GM19099 (cell line): ENCODE results near the gene HOXB4.

Experiments
- POLR2A ChIP-seq: IDR thresholded peaks from 3 replicates; pipeline ENCODE4 v1.6.1; 2011; ENCODE audit warnings: low read depth; ENCODE audit not compliant: insufficient read length; ENCODE audit errors: extremely low read depth

Gene HOXB4

DNA sequence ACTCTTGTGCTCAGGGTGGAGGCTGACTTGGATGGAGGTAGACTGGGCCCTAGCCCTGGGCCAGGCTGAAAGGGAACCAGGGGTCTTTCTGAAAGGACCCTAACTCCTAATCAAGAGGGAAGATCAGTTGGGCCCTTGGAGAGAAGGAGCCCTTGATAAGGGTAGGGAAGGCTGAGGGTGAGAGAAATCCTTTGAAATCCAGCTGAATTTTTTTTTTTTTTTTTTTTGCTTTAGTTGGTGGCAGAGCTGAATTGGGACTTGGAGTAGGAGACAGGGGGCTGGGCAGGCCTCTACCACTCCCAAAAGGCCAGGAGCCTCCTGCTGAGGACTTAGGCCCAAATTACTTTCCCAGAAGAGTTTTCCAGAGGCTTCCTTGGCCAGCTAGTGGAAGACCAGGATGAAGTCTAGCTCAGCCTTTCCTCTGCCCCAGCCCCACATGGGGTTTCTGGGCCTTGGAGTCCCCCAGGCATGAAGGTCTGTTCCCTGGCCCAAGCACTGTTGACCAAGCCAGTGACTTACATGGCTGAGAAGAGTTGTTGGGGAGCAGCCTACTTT is 12.5 kb upstream of the HOXB4 start:
- no peak for TF ChIP-seq POLR2A

GRCh38 chr17:48589831-48590606 is 11.9 kb upstream of the HOXB4 start, which contains the start of gene HOXB3:
Gene HOXB3, minus strand, starts transcription at chr17:48590241. Its CDS starts 37,767 bp downstream, at chr17:48552474.
- no peak for TF ChIP-seq POLR2A

GRCh38 chr17:48589060-48589830 is 11.1 kb upstream of the HOXB4 start:
- TF ChIP-seq POLR2A, result no peak

DNA sequence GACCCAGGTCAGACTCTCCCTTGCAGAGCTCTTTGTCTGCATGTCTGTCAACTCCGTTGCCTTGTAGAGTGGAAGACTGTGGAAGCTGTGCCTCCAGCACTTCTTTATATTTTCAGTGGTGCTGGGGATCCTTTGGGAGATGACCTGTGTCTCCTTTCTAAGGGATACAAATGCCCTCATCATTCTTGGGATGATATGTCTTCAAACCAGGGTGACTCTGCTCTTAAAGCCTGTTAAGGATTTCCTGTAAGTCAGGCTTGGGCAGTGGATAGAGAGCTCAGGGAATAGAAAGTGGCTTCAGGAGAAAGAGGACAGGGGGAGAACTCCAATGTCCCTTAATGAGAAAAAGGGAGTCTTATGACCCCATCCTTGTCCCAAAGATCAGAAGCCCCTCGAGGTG is 10.4 kb upstream of the HOXB4 start:
- TF ChIP-seq POLR2A, result no peak

DNA sequence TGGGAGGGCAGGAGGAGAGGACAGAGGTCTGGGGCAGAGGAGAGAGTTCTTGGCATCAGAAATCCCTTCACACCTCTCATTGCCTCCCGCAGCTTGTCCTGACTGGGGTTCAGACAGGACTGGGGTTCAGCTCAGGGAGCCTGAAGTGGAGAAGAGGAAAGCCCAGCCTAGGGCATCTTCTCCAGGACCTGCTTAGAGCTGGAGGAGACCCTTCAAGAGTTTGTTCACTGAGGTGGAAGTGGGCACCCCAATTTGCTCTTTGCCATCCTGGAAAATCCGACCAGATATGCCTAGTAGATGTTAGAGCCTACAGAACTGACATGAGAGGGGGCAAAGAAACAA is 9.9 kb upstream of the HOXB4 start:
- TF ChIP-seq POLR2A, result no peak

DNA sequence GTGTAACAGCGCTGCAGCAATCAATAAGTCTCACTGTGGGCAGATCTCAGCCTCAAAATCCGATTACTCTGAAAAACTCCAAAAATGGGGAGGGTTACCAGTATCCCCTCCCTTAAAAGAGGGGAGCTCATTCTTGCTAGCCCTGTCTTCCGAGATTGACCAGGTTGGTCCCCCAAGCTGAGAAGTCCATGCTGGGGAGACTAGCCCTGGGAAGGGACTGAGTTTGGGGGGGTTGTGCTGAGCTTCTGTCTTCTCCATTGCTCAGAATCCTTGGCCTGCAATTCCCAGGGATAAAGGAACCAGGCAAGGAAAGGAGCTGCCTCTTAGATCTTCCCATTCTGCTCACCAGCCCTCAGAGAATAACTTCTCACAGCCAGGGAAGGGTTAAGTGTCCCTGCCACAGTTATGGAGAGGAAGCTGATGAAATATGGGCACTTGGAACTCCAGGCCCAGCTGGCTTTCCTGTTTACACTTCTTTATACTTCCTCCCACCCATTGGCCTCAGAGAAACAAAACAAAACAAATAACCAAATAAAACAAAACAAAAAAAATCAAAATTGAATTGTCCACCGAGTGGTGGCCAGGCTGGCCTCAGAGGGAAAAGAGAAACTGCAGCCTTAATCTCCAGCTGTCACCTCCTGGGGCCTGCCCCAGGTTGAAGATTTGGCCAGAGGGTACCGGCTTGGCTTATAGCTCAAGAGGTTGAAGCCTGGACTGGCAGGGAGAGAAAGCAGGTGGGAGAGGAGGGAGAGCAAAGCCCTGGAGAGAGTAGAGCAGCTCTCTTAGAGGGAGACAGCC is 9.3 kb upstream of the HOXB4 start:
- no peak for TF ChIP-seq POLR2A

- peak; percentile 60 for TF ChIP-seq POLR2A
Observed at GRCh38 chr17:48586355-48587258, 8.5 kb upstream of the HOXB4 start.

GRCh38 chr17:48584223-48584741 is 6.1 kb upstream of the HOXB4 start:
- no peak for TF ChIP-seq POLR2A

GRCh38 chr17:48583708-48584222 is 5.6 kb upstream of the HOXB4 start:
- no peak for TF ChIP-seq POLR2A

GRCh38 chr17:48582750-48583069 is 4.6 kb upstream of the HOXB4 start:
- TF ChIP-seq POLR2A, result no peak

- no peak for TF ChIP-seq POLR2A
Observed at GRCh38 chr17:48579760-48580554, 1.8 kb upstream of the HOXB4 start.

DNA sequence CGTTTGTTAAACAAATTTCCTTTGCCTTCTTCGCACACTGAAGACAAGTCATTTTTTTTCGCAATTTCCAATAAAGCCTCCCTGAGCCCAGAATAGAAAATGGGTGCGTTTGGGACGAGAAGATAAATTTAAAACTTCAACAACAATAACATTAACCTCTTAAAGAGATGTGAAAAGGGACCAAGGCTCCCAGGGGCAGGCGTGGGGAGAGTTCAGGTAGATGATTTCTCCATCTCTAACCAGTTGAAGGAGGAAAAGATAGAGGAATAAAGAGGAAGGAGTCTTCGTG is 1.3 kb upstream of the HOXB4 start:
- TF ChIP-seq POLR2A, result no peak
